ENCODE measurements around the gene GRK5.

The GRK5 gene

DNA sequence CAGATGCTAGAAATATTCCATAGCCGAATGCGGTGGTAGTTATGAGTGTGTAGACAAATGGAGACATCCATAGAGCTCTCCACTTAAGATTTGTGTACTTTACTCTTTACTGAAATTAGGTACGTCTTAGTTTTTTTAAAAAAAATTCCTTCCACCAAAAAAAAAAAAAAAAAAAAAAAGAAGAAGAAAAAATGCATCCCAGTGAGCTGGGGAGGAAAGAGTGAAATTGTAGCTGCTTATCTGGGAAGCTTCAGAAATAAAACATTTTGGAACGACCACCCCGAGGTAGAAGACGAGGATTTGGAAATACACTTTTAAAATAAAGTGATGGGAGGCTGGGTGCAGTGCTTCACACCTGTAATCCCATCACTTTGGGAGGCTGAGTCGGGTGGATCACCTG lies 281.3 kb downstream of the GRK5 start:
- in situ Hi-C loops (cut with HindIII; ENCODE audit: low sequenced_read_pairs), result loop anchor here (25.0 kb wide), 1 partner anchor 276 kb away; the partner anchor contains the start of gene GRK5

DNA sequence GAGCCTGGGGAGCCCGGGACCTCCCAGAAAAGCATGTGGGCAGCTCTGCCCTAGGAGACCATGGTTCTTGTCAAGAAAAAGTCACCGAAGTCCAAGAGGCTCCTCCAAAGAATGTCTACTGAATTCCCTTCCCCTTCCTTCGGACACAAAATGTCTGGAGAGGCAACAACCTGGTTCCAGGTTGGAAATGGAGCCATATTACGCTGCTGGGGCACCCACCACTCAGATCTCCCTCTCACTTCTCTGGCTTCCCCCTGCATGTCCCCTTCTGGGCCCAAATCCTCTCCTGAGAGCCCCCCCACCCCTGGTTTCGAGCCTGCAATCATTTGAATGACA lies 282.6 kb downstream of the GRK5 start:
- in situ Hi-C loops (cut with HindIII; ENCODE audit: low sequenced_read_pairs), result loop anchor here (25.0 kb wide), 1 partner anchor 278 kb away; the partner anchor contains the start of gene GRK5

DNA sequence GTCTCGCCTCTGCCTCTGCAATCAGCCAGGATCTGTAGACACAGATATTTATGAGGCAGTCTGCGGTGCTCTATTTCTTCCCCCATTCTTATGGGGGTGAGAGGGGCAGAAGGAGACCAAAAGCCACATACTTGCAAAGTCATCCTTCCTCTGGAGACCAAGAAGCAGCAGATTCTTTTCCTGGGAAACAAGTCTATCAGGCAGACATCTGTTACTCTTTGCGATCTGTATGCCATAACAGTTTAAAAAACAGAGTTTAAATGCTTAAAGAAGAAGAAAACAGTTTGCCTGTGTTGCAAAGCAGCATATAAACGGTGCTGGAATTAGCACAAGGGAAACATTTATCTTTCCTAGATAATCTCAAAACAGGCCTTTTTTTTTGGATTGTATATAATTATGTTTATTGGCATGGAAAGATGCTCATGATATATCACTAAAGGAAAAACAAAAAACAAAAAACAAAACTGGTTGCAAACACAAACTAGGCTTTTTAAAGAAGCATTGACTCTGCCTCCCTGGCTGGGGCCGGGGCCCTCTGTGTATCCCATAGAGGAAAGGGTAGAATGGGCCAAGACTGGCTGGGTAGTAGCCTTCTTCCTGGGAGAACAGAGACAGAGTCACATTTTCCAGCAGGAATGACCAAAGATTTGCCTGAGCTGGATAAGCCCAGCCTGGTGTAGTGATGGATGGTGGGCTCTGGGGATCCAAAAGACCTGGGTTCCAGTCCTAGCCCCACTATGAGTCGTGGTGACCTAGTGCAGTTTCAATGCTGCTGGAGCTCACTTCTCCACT lies 284.8 kb downstream of the GRK5 start:
- in situ Hi-C loops (cut with HindIII; ENCODE audit: low sequenced_read_pairs), result loop anchor here (25.0 kb wide), 1 partner anchor 280 kb away; the partner anchor contains the start of gene GRK5

DNA sequence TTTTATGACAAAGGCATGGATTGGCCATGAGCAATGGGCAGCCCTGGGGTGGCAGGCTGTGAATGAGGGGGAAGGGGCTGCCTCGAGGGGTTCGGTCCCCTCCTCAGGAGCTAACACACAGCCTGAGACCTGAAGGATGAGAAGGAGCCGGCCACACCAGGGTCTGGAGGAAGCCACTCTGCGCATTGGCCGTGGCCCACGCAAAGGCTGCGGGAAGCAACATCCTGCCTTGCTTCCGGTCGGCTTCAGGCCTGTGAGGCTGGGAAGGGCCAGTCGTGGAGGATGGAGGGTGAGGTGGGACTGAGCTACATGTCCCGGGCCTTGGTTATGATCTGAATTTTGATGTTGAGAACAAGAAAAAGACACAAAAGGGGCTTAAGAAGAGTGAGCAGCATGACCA lies 285.8 kb downstream of the GRK5 start:
- in situ Hi-C loops (cut with HindIII; ENCODE audit: low sequenced_read_pairs), result loop anchor here (25.0 kb wide), 1 partner anchor 281 kb away; the partner anchor contains the start of gene GRK5

DNA sequence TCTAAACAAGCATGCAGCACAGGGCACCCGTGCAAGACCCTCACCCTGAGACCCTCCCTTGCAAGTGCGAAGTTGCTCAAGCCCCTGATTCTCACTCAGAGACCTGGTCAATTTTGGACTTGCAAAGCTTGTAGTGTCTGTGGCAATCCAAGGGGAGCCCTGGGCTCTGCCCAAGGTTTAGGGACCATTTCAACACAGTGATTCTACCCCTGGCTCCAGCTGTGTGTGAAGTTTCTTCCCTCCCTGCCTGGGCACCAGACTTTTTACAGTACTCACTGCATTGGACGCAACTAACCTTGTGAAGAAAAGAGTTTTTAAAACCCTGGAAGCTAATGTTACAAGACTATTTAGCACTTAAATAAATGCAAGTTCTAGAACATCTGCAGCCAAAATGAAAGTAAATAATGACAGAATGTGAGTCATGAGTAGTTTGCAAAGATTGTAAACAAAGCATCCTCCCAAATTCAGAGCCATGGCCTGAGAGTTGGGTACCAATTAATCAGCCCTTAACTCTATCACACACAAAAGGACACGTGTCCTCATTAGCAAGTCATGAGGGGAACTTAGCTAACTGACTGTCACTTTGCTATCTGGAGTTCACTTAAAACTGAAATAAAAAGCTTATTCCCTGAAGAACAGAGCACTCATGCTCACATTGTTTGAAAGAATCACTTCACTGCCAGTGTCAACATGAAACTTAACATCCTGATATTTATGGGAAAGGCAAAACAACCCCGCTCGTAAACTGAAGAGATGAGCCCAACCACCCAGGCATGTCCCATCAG lies 287.1 kb downstream of the GRK5 start:
- in situ Hi-C loops (cut with HindIII; ENCODE audit: low sequenced_read_pairs), result loop anchor here (25.0 kb wide), 1 partner anchor 282 kb away; the partner anchor contains the start of gene GRK5

DNA sequence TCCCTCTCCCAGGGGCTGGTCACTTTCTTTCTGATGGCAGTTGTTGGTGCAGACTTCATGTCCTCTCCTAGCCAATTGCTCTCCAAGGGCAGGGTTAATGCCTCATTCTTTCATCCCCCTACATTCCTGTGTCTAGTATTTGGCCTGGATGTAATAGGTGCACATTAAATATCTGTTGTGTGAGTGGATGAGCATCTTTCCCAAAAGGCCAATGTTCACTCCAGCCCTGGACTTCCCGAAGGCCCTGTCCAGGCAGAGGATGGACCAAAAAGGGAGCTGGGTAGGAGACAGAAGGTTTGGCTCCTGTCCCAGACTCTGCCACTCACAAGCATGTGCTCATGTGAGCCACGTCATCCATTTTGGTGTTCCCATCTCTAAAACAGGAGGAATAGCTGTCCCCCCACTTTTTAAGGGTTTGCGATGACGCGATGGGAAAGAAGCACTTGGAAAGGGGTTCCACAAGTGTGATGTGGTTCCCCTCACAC lies 287.7 kb downstream of the GRK5 start:
- in situ Hi-C loops (cut with HindIII; ENCODE audit: low sequenced_read_pairs), result loop anchor here (25.0 kb wide), 1 partner anchor 283 kb away; the partner anchor contains the start of gene GRK5

DNA sequence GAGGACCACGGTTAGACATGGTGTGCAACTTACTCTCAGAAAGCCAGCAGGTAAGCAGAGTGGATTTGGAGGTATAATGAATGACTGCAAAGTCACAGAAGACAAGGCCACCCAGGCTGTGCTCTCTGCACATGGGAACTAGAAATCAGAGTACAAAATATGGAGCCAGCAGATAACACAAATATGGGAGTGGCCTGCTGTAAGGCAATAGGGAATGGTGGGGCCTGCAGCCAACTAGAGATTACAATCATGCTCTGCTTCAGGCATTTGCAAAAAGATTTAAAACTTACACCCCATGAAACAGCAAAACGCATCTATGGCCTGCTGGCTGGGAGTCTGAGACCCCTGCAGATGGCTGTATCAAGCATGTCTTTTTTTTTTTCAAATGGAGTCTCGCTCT lies 288.2 kb downstream of the GRK5 start:
- in situ Hi-C loops (cut with HindIII; ENCODE audit: low sequenced_read_pairs), result loop anchor here (25.0 kb wide), 1 partner anchor 283 kb away; the partner anchor contains the start of gene GRK5

DNA sequence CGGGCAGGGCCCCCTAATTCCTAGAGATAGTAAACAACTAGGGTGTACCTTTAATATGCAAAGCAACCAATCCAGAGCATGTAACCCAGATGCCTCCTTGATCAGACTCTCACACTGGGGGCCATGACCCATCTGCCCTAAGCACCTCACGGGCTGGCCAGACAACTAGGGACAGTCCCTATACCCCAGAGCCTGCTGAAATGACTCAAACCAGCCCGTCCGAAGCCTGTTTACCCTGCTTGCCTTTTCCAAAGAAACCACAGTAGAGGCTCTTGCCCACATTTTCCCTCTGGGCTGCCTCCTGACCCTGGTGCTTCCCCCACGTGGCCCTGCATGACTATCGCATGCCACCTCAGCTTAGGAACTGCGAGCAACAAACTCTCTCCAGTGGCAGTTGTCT lies 288.9 kb downstream of the GRK5 start:
- in situ Hi-C loops (cut with HindIII; ENCODE audit: low sequenced_read_pairs), result loop anchor here (25.0 kb wide), 1 partner anchor 284 kb away; the partner anchor contains the start of gene GRK5

DNA sequence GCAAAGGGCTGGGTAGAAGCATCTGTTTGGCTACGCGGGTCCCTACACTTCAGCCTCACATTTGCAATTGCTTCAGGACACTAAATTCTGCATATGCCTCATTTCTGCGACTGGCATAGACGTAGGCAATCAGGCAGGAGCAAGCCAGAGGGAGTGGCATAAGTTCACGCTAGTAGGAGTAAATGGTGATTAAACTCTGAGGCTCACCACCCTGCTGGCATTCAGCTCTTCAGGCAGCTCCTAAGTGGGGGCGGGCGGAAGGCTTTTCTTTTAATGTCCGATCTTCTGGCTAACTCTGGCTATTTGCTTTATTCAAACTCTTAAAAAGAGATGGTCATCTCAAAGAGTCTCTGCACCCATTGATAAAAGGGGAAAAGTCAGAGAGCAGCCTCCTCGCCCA lies 289.9 kb downstream of the GRK5 start:
- in situ Hi-C loops (cut with HindIII; ENCODE audit: low sequenced_read_pairs), result loop anchor here (25.0 kb wide), 1 partner anchor 285 kb away; the partner anchor contains the start of gene GRK5

DNA sequence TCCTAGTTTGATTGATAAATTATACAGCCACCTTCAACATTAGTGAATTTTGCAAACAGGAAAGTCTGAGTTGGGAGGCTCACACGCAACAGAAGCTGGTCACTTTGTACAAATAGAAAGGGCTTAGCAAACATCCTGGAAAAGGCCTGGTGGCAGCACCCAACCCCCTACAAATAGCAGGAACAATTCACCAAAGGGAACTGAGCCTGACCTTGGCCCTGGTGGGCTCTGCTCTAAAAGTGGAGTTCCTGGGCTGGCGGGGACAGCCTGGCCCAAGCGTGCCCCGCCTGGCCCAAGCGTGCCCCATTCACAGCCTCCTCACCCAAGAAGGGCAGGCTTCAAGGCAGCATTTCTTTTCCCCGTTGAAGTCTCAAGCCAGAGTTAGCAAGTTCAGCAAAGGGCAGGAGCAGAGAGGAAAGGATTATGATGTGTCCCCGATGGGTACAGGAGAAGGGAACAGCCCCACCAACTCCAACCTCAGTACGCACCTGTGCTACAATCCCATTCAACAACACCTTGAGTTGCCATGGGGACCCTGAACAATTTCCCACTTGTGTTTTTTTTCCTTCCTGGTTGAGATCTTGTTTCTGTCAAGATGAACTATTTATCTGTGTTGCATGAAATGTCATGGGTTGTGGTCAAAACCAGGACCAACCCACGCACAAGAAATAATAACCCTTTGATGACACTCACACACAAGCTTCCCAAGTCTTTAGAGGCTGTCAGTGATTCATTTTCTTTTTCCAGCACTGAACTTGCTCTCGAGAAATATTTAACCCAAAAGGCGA lies 291.7 kb downstream of the GRK5 start:
- in situ Hi-C loops (cut with HindIII; ENCODE audit: low sequenced_read_pairs), result loop anchor here (25.0 kb wide), 1 partner anchor 287 kb away; the partner anchor contains the start of gene GRK5

DNA sequence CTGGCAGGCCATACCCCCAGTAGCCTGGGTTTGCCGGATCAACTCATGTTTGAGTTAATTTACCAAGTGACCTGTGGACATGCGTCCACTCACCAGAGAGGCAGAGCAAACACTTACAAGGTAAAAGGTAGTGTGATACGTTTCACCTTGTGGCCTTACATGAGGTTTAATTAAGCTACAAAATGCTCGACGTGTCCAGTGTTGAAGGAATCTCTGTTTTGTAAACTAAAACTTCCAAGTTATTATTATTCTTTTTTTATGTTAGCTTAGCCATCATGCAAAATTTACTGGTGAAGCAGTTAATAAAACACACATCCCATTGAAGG lies 292.3 kb downstream of the GRK5 start:
- in situ Hi-C loops (cut with HindIII; ENCODE audit: low sequenced_read_pairs), result loop anchor here (25.0 kb wide), 1 partner anchor 287 kb away; the partner anchor contains the start of gene GRK5

DNA sequence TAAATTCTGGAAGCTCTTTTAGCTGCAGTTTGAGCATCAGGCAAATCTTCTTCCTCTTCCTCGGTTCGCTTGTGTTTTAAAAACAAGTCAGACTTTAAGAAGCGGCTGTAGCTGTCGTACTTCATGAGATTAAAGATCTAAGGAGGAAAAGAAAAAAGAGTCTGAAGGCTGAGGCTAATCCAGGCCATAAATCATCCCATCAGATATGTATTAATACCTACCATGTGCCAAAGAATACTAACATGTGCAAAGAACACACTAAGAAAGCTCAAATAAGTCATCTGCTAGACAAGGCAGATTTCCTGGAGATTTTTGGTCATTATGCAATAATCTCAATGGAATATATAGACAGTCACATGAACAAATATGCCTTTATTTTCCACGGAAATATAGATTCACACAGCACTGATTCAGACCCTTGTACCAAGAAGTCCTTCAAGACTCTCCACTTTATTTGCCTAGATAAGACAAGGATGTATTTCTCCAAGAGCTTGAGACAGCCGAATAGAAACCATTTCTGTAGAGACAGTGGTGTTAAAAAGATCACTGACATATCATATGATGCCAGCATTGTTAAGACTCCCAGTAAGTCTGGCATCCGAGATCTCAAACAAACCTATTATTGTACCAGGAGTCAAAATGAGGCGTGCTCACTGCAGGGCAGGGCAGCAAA lies 292.9 kb downstream of the GRK5 start:
- in situ Hi-C loops (cut with HindIII; ENCODE audit: low sequenced_read_pairs), result no loop called here

DNA sequence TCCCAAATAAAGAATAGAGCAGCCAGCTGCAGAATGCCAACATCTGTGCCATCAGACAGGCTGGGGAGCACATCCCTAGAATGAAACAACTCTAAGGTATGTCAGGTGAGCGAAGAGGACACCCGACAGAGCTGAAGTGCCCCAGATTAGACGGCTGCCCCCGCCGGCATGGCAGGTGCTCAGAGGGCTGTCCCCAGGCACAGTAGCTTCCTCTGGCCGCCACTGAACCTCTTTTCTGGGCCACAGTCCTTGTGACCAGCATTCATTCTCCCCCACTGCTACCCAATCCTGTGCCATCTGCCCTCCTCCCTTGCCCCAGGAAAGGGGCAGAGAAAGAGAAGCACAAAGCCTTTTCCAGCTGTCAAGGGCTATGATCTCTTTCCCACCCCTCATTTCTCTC lies 293.4 kb downstream of the GRK5 start:
- in situ Hi-C loops (cut with HindIII; ENCODE audit: low sequenced_read_pairs), result no loop called here

DNA sequence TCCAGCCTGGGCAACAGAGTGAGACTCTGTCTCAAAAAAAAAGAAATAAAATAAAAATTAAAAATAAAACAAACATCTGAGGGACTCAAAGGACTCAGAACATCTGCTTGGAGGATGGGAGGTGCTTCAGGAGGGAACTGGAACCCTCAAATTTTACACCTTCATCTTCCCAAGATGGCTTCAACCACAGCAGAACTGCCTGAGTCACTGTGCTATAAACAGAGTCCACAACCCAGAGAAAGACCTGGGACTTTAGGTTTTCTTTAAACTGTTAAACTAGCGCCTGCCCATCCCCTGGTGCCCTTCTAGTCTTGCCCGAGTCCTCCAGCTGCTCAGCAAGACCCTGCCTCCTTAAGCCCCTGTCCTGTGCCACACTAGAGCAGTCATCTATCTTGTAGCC lies 294.3 kb downstream of the GRK5 start:
- in situ Hi-C loops (cut with HindIII; ENCODE audit: low sequenced_read_pairs), result no loop called here

DNA sequence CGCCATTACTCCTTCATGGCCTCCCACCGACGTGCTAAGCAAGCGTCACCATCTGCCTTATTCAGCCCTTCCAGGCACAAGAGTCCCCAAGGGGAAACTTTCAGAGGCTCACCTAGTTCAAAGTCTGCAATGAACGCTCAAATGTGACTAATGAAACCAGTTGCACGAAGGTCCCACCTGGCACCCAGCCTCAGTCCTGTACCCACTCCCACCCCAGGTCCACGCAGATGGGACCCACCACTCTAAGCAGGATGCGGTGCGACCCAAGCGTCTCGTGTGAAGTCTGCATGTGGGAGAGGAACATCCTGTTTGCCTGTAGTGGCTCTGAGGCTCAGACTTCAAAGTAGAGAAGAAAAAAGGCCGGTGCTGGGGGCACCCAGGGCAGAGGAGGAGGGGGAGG lies 294.8 kb downstream of the GRK5 start:
- in situ Hi-C loops (cut with HindIII; ENCODE audit: low sequenced_read_pairs), result no loop called here

DNA sequence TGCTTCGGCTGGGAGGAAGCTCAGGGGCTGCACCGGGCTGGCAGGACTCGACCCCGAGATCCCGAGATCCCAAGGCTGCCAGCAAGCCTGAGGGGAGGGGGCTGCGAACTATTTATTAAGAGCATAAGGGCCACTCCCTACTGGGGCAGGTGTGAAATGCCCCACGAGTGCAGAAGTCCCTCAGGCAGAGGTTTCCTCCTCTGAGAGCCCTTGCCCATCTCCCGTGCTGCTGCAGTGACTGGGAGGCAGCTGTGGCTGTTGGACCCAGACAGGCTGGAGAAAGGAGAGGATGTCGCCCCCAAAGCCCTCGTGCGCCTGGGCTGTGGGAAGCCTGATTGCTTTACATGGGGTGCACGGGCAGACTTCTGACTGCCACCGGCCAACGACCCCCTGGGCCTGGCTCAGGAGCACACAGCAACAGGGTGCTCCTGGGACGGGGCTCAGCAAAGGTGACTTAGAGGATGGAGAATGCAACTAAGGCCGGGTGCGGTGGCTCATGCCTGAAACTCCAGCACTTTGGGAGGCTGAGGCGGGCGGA lies 295.3 kb downstream of the GRK5 start:
- in situ Hi-C loops (cut with HindIII; ENCODE audit: low sequenced_read_pairs), result no loop called here

DNA sequence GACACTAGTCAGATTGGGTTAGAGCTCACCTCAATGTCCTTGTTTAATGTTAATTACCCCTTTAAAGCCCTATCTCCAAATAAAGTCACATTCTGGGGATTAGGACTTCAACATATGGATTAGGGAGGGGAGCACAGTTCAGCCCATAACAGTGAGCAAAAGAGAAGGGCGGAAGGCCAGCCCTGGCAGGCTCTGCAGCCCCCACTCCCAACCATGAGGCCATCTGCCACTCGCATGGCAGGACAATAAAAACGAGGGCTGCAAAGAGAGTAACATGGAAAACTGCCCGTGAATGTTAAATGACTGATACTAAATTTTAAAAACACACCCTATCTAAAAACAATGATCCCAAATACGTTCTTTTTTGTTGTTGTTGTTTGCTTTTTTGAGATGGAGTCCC lies 296.4 kb downstream of the GRK5 start:
- in situ Hi-C loops (cut with HindIII; ENCODE audit: low sequenced_read_pairs), result no loop called here

DNA sequence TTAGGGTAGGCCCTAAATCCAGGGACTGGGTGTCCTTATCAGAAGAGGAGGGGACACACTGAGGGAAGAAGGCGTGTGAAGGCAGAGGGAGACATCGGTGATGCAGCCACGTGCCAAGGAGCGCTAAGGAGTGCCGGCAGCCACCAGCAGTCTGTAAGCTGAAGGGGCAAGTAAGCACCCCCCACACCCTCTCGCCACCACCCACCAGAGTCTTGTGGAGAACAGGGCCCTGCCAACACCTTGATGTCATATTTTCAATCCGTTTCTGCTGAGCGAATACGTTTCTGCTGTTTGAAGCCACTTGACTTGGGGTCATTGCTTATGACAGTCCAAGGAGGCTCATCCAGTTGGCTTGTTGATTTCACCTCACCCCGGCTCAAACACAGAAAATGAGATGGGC lies 297.3 kb downstream of the GRK5 start:
- in situ Hi-C loops (cut with HindIII; ENCODE audit: low sequenced_read_pairs), result no loop called here

DNA sequence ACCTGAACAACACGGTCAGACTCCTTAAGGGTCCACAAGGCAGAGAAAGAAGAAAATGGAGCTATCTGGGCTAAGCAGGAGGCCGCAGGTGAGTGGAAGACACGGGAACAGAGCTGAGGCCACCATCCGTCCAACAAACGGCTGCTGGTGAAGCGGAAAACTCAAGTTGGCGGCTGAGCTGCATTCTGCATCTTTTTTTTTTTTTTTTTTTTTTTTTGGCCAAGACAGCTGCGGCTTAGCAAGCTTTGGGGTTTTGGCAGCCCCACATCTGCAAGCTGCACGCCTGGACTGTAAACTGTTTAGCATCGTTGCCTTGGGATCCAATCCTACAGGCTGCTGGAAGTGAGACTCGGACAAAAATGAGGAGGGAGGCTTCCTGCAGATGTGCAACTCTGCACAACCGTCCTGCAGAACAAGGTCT lies 297.8 kb downstream of the GRK5 start:
- in situ Hi-C loops (cut with HindIII; ENCODE audit: low sequenced_read_pairs), result no loop called here
